Measurements from ENCODE around the gene CD2AP.

Gene CD2AP

DNA sequence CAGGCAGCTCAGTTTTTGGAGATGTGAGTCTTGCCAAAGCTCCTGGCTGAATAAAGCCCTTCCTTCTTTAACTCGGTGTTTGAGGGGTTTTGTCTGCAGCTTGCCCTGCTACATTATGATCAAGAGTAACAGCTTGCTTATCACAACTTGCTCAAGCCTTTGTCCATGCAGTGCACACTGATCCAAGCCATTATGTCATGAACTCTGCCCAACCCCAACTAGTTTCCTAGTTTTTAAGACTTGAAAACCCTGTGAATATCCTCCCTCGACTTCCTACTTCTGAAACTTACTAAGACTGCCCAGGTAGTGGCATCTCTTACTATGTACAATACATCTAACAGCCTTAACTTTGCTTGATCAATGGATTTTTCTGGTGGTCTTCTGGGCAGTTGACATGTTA is 170.4 kb downstream of the CD2AP start:
- H3K9ac ChIP-seq (ENCODE audit: low read length), result no peak overlapping the region
- no peaks in the 10 kb centered on the region for H3F3A ChIP-seq (ENCODE audit: insufficient read depth, low read length)
- no peaks in the 10 kb centered on the region for H3K79me2 ChIP-seq (ENCODE audit: low read length)
- no peaks in the 10 kb centered on the region for H4K20me1 ChIP-seq (ENCODE audit: insufficient read depth, low read length)
- H3K9me2 ChIP-seq (replicated peaks; ENCODE audit: insufficient read depth, low read length), result no peaks in the 10 kb centered on the region
- H3K36me3 ChIP-seq (replicated peaks; ENCODE audit: insufficient read depth, low read length), result no peaks in the 10 kb centered on the region
- no peaks in the 10 kb centered on the region for H3K4me1 ChIP-seq (ENCODE audit: low read length)
- no peak overlapping the region for H2AFZ ChIP-seq (ENCODE audit: low read length)
- TF ChIP-seq EZH2phosphoT487 (IDR thresholded peaks at IDR 0.05; ENCODE audit: low read length), result no peak
- H3K4me2 ChIP-seq (ENCODE audit: low read depth, low read length), result no peak overlapping the region
- no peak for DNase-seq
- H3K4me3 ChIP-seq (ENCODE audit: low read length), result no peak overlapping the region
- no peak overlapping the region for H3K27ac ChIP-seq (ENCODE audit: low read length)
- no peaks in the 10 kb centered on the region for H3K27me3 ChIP-seq (replicated peaks; ENCODE audit: insufficient read depth, low read length)
- no peaks in the 10 kb centered on the region for H3K9me3 ChIP-seq (replicated peaks; ENCODE audit: insufficient read depth, low read length)

DNA sequence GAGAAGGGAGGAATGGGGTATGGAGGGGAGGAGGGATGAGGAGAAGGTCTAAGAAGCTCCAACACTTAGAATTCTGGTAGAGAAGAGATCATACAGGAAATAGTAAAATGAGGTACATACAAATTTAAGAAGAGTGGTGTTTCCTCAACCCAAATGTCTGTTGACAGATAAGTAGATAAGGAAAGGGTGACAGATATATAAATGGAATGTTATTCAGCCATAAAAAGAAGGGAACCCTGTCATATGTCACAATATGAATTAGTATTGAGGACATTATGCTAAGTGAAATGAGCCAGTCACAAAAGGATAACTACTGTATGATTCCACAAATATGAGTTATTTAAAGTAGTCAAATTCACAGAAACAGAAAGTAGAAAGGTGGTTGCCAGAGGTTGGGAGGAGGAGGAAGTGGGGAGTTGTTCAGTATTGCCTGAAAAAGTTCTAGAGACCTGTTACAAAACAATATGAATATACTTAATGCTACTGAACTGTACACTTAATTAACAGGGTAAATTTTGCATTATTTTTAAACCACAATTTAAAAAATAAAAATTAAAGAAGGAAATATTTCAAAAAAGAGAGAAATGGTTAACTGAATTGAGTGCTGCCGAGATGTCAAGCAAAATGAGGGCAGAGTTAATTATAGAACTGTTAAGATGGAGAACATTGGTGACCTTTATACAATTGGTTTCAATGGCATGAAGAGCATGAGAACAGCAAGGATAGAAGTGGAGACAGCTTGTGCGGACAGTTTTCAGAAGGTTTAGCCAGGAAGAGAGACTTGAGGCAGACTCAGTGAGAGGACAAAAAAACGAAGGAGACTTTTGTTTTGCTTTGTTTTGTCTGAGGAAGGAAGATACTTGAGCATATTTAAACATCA is 173.2 kb downstream of the CD2AP start:
- Histone ChIP-seq H3K36me3 (replicated peaks; ENCODE audit: insufficient read depth, low read length) (no peaks in the 10 kb centered on the region), H3K27me3 (replicated peaks; ENCODE audit: insufficient read depth, low read length) (no peaks in the 10 kb centered on the region), H3K4me1 (ENCODE audit: low read length) (no peaks in the 10 kb centered on the region), H3K4me3 (ENCODE audit: low read length) (no peak overlapping the region), H3K27ac (ENCODE audit: low read length) (no peak overlapping the region), H3K9me3 (replicated peaks; ENCODE audit: insufficient read depth, low read length) (no peaks in the 10 kb centered on the region), H2AFZ (ENCODE audit: low read length) (no peak overlapping the region), H3F3A (ENCODE audit: insufficient read depth, low read length) (no peaks in the 10 kb centered on the region), H3K79me2 (ENCODE audit: low read length) (no peaks in the 10 kb centered on the region), H4K20me1 (ENCODE audit: insufficient read depth, low read length) (no peaks in the 10 kb centered on the region), H3K9me2 (replicated peaks; ENCODE audit: insufficient read depth, low read length) (no peaks in the 10 kb centered on the region), H3K9ac (ENCODE audit: low read length) (no peak overlapping the region), H3K4me2 (ENCODE audit: low read depth, low read length) (no peak overlapping the region)
- TF ChIP-seq, protein P1, sequence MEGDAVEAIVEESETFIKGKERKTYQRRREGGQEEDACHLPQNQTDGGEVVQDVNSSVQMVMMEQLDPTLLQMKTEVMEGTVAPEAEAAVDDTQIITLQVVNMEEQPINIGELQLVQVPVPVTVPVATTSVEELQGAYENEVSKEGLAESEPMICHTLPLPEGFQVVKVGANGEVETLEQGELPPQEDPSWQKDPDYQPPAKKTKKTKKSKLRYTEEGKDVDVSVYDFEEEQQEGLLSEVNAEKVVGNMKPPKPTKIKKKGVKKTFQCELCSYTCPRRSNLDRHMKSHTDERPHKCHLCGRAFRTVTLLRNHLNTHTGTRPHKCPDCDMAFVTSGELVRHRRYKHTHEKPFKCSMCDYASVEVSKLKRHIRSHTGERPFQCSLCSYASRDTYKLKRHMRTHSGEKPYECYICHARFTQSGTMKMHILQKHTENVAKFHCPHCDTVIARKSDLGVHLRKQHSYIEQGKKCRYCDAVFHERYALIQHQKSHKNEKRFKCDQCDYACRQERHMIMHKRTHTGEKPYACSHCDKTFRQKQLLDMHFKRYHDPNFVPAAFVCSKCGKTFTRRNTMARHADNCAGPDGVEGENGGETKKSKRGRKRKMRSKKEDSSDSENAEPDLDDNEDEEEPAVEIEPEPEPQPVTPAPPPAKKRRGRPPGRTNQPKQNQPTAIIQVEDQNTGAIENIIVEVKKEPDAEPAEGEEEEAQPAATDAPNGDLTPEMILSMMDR (IDR thresholded peaks at IDR 0.05; ENCODE audit: low read length), result no peak
- TF ChIP-seq EZH2 (optimal IDR thresholded peaks at IDR 0.05; ENCODE audit: low read depth, low read length), result no peak
- TF ChIP-seq EZH2phosphoT487 (IDR thresholded peaks at IDR 0.05; ENCODE audit: low read length), result no peak
- no peak for DNase-seq

DNA sequence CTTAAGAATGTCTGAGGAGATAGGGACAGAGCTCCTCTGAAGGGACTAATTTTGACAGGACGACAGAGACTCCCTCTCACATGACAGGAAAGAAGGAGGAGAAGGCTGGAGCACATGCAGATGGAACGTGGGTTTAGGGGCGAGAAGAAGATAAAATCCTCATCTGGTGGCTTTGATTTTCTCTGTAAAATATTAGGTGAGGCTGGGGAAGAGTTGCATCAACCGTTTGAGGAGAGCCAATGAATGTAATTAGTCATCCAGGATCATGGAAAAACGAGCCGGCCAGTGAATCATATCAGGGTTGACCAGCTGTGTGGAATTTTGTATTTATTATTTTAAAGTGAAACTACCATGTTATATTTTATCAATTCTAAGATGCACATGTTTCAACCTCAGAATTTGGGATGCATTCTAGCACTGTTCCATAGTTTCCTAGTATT is 173.9 kb downstream of the CD2AP start:
- Histone ChIP-seq H3K4me2 (ENCODE audit: low read depth, low read length) (no peak overlapping the region), H3K9me2 (replicated peaks; ENCODE audit: insufficient read depth, low read length) (no peaks in the 10 kb centered on the region), H3K27ac (ENCODE audit: low read length) (no peak overlapping the region)

More for the DNA sequence above, 173.9 kb downstream of the CD2AP start:
- no peaks in the 10 kb centered on the region for H3K79me2 ChIP-seq (ENCODE audit: low read length)
- no peak overlapping the region for H2AFZ ChIP-seq (ENCODE audit: low read length)
- no peak for DNase-seq
- no peaks in the 10 kb centered on the region for H4K20me1 ChIP-seq (ENCODE audit: insufficient read depth, low read length)
- H3K4me3 ChIP-seq (ENCODE audit: low read length), result no peak overlapping the region
- no peaks in the 10 kb centered on the region for H3K9me3 ChIP-seq (replicated peaks; ENCODE audit: insufficient read depth, low read length)
- no peak for TF ChIP-seq EZH2phosphoT487 (IDR thresholded peaks at IDR 0.05; ENCODE audit: low read length)
- TF ChIP-seq, protein P1 (IDR thresholded peaks at IDR 0.05; ENCODE audit: low read length), result no peak
- TF ChIP-seq EZH2 (optimal IDR thresholded peaks at IDR 0.05; ENCODE audit: low read depth, low read length), result no peak
- no peak overlapping the region for H3K9ac ChIP-seq (ENCODE audit: low read length)
- no peaks in the 10 kb centered on the region for H3K36me3 ChIP-seq (replicated peaks; ENCODE audit: insufficient read depth, low read length)
- no peaks in the 10 kb centered on the region for H3F3A ChIP-seq (ENCODE audit: insufficient read depth, low read length)
- no peaks in the 10 kb centered on the region for H3K27me3 ChIP-seq (replicated peaks; ENCODE audit: insufficient read depth, low read length)
- H3K4me1 ChIP-seq (ENCODE audit: low read length), result no peaks in the 10 kb centered on the region
